Panc1 (cell line): Measurements from ENCODE around the gene FKBP5. TPM values are rescaled to one million over a fixed set of nuclear protein-coding genes. Genes with fewer than 3 reads are reported as not detected.

Source experiments
- ATAC-seq: fragments of 200-7000 bp; cut with Tn5 transposase; 2 replicates; pipeline ENCODE4 v1.9.1; 2020; ENCODE audit warnings: mild to moderate bottlenecking, moderate library complexity
- BruUV-seq: library from RNA; stranded (reverse); fragments of 400-500 nt; replicated peaks from 2 replicates; lab custom pipeline; 2021; lab: Mats Ljungman, UMichigan
- CTCF ChIA-PET: fragments of 300-600 bp; sonication (Branson Sonifier 250); formaldehyde crosslinking; loops from one replicate; lab custom pipeline; 2022; ENCODE audit warnings: antibody characterized with exemption; lab: Charles Lee
- POLR2A ChIA-PET: fragments of 300-600 bp; sonication (Branson Sonifier 250); formaldehyde crosslinking; loops from one replicate; lab custom pipeline; 2022; ENCODE audit warnings: antibody characterized with exemption; lab: Charles Lee
- DNase-seq: peaks from one replicate; pipeline ENCODE4 v3.0.0-alpha.2; 2010; ENCODE audit warnings: low read depth, low spot score
- H3K27ac ChIP-seq: 2 replicates; pipeline ENCODE4 v1.5.1; 2011; ENCODE audit warnings: mild to moderate bottlenecking, low read length, inconsistent platforms
- H3K27me3 ChIP-seq: fragments of 200-500 bp; sonication (Bioruptor generic); 2 replicates; pipeline ENCODE4 v1.6.0; 2014; ENCODE audit warnings: low read length, inconsistent platforms; ENCODE audit not compliant: control insufficient read depth, insufficient read depth
- H3K36me3 ChIP-seq: fragments of 200-500 bp; sonication (Bioruptor generic); 2 replicates; pipeline ENCODE4 v1.5.1; 2014; ENCODE audit warnings: inconsistent platforms, mild to moderate bottlenecking, low read length, moderate library complexity; ENCODE audit not compliant: control insufficient read depth, insufficient read depth
- H3K4me1 ChIP-seq: 2 replicates; pipeline ENCODE4 v1.5.1; 2011; ENCODE audit warnings: inconsistent platforms, mild to moderate bottlenecking, low read length, moderate library complexity; ENCODE audit not compliant: control insufficient read depth, insufficient read depth
- H3K4me3 ChIP-seq, 2 experiments: 2 replicates each; pipeline ENCODE4 v1.5.1; 2011 to 2012; ENCODE audit warnings: low read depth in 2 of 2, low read length in 2 of 2, mild to moderate bottlenecking in 2 of 2, inconsistent platforms in 1 of 2, moderate library complexity in 1 of 2
- H3K9me3 ChIP-seq: fragments of 200-500 bp; sonication (Bioruptor generic); 2 replicates; pipeline ENCODE4 v1.5.1; 2014; ENCODE audit warnings: low read depth, mild to moderate bottlenecking, inconsistent platforms, low read length, moderate library complexity; ENCODE audit not compliant: control insufficient read depth, insufficient read depth
- CTCF ChIP-seq: fragments of 450-650 bp; IDR thresholded peaks from 2 replicates; pipeline ENCODE4 v1.5.1; 2017; ENCODE audit warnings: mild to moderate bottlenecking
- POLR2AphosphoS5 ChIP-seq: IDR thresholded peaks from 2 replicates; pipeline ENCODE4 v1.6.1; 2012; ENCODE audit warnings: mild to moderate bottlenecking, low read depth, low read length, moderate library complexity
- SIN3A ChIP-seq: IDR thresholded peaks from 2 replicates; pipeline ENCODE4 v1.6.1; 2012; ENCODE audit warnings: low read depth, mild to moderate bottlenecking, low read length, moderate library complexity, borderline replicate concordance; ENCODE audit not compliant: insufficient read depth
- TCF7L2 ChIP-seq: IDR thresholded peaks from 2 replicates; pipeline ENCODE4 v1.6.1; 2011; ENCODE audit warnings: mild to moderate bottlenecking, low read depth, low read length, inconsistent platforms
- in situ Hi-C: cut with HindIII; loops from 2 replicates; pipeline ENCODE4 v1.10.0; 2016; ENCODE audit warnings: low sequenced_read_pairs, low pct_unique_long_range_greater_than_20kb
- intact Hi-C: fragments of 100-400 bp; cut with micrococcal nuclease; formaldehyde crosslinking; loops from one replicate; pipeline ENCODE4 v1.10.0; 2022; ENCODE audit not compliant: unreplicated experiment
- total RNA-seq: library from RNA; stranded (reverse); gene quantifications from one replicate; pipeline ENCODE4 v1.2.1, GENCODE V29; 2021; ENCODE audit not compliant: unreplicated experiment
- TF ChIP-seq, protein P1 (sequence below), 2 experiments: IDR thresholded peaks; 2 replicates each; pipeline ENCODE4 v1.6.1; 2011 to 2012; ENCODE audit warnings: low read depth in 2 of 2, control low read depth in 1 of 2, low read length in 1 of 2, mild to moderate bottlenecking in 1 of 2, moderate library complexity in 1 of 2; ENCODE audit not compliant: insufficient read depth in 1 of 2

Gene FKBP5
- total RNA-seq, 1 experiment from 2014 or later = 25.2 TPM

DNA sequence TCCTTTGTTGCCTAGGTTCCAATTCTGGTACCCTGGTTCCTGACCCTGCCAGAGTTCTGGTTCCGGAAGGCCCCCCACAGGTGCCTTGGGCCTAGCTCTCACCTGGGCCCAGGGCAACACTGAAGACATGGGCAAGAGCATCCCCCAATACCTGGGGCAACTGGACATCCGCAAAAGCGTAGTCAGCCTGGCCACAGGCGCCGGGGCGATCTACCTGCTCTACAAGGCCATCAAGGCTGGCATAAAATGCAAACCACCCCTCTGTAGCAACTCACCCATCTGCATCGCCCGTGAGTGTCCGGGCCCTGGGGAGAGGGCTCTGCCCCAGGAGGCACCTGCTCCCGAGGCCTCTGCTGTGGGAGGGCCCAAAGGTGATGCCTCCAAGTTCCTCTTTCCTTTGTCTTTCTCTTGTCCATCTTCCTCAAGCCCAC lies 48.3 kb upstream of the FKBP5 start, which contains the start of gene ARMC12:
Gene ARMC12, plus strand, starts transcription at position 51 of the 431 bp plus-strand sequence. Its CDS starts 77 bp downstream, at position 128.
- POLR2A ChIA-PET = no interaction called here
- H3K9me3 ChIP-seq = no peaks in the 10 kb centered on the region
- peak within 1 kb of the TSS; percentile 50; the same call in 1 of the 2 replicates for H3K27ac ChIP-seq

DNA sequence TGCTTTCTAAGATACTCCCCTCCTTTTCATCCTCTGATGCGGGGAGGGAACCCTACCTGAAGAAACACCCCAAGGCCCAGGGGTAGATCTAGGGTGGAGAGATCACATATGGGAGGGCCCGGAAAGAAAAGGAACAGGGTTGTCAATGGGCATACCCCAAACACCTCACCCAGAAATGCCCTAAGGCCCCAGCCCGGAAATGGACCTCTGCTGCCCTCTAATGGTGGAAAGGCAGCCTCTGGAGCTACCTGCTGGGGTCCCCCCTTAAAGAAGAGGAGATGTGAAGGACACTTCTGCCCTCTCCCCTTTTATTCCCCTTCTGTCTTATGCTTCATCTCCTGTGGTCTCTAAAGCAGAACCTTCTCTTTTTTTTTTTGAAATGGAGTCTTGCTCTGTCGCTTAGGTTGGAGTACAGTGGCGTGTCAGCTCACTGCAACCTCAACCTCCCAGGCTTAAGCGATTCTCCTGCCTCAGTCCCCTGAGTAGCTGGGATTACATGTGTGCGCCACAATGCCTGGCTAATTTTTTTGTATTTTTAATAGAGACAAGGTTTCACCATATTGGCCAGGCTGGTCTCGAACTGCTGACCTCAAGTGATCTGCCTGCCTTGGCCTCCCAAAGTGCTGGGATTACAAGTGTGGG lies 47.7 kb upstream of the FKBP5 start:
- in situ Hi-C loops = no loop called here
- peaks cover 5% of the 10 kb centered on the region; the same call in 1 of the 2 replicates for H3K4me1 ChIP-seq
- intact Hi-C loops = loop anchor here (1.0 to 5.0 kb wide), 3 partner anchors 49 to 214 kb away; partner anchors contain the start of gene FKBP5
- H3K36me3 ChIP-seq = no peaks in the 10 kb centered on the region
- ATAC-seq = peak; percentile 54
- H3K4me3 ChIP-seq = no peak overlapping the region
- ChIA-PET POLR2A (no interaction called here), CTCF (interaction anchor here (0.6 to 1.6 kb wide), 13 partner anchors 21 to 220 kb away, joined by 3 to 9 read pairs (median 4); no protein-coding TSS in a partner anchor)
- H3K27ac ChIP-seq = no peak overlapping the region
- H3K9me3 ChIP-seq = no peaks in the 10 kb centered on the region
- no peak for DNase-seq
- no peaks in the 10 kb centered on the region for H3K27me3 ChIP-seq
- no TSS peak for BruUV-seq
- TF ChIP-seq TCF7L2 = no peak
- peak; percentile 94 for TF ChIP-seq CTCF

More for the DNA sequence above, 48.3 kb upstream of the FKBP5 start, which contains the start of gene ARMC12:
- CTCF ChIA-PET = interaction anchor here (0.5 to 1.6 kb wide), 13 partner anchors 20 to 220 kb away, joined by 3 to 9 read pairs (median 4); no protein-coding TSS in a partner anchor
- in situ Hi-C loops (no loop called here), intact Hi-C loops (loop anchor here (1.0 to 5.0 kb wide), 3 partner anchors 50 to 214 kb away; partner anchors contain the start of gene FKBP5)
- Histone ChIP-seq H3K4me1 (peaks cover 5% of the 10 kb centered on the region; the same call in 1 of the 2 replicates), H3K27me3 (no peaks in the 10 kb centered on the region), H3K36me3 (no peaks in the 10 kb centered on the region), H3K4me3 (no peak within 1 kb of the TSS)
- peak; percentile 18; the same call in 1 of the 2 replicates for ATAC-seq
- no peak for TF ChIP-seq TCF7L2
- TF ChIP-seq, protein P1, sequence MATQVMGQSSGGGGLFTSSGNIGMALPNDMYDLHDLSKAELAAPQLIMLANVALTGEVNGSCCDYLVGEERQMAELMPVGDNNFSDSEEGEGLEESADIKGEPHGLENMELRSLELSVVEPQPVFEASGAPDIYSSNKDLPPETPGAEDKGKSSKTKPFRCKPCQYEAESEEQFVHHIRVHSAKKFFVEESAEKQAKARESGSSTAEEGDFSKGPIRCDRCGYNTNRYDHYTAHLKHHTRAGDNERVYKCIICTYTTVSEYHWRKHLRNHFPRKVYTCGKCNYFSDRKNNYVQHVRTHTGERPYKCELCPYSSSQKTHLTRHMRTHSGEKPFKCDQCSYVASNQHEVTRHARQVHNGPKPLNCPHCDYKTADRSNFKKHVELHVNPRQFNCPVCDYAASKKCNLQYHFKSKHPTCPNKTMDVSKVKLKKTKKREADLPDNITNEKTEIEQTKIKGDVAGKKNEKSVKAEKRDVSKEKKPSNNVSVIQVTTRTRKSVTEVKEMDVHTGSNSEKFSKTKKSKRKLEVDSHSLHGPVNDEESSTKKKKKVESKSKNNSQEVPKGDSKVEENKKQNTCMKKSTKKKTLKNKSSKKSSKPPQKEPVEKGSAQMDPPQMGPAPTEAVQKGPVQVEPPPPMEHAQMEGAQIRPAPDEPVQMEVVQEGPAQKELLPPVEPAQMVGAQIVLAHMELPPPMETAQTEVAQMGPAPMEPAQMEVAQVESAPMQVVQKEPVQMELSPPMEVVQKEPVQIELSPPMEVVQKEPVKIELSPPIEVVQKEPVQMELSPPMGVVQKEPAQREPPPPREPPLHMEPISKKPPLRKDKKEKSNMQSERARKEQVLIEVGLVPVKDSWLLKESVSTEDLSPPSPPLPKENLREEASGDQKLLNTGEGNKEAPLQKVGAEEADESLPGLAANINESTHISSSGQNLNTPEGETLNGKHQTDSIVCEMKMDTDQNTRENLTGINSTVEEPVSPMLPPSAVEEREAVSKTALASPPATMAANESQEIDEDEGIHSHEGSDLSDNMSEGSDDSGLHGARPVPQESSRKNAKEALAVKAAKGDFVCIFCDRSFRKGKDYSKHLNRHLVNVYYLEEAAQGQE (IDR thresholded peaks at IDR 0.05; ENCODE audit: insufficient read depth in 1 of 2, low read depth in 2 of 2, low read length in 1 of 2) = no peak
- TF ChIP-seq CTCF = no peak
- TF ChIP-seq SIN3A = no peak
- TF ChIP-seq POLR2AphosphoS5 = no peak
- no peak for DNase-seq
- BruUV-seq = no TSS peak
